Ishikawa (cell line): ENCODE results near the gene ACD.

Experiments
- CEBPB ChIP-seq: IDR thresholded peaks from 2 replicates; pipeline ENCODE4 v1.6.1; 2012
- EGR1 ChIP-seq: IDR thresholded peaks from 2 replicates; pipeline ENCODE4 v1.6.1; 2012
- EP300 ChIP-seq: IDR thresholded peaks from 2 replicates; pipeline ENCODE4 v1.6.1; 2012; ENCODE audit warnings: borderline replicate concordance
- FOXM1 ChIP-seq: IDR thresholded peaks from 2 replicates; pipeline ENCODE4 v1.6.1; 2012; ENCODE audit warnings: low read depth, borderline replicate concordance
- NFIC ChIP-seq: IDR thresholded peaks from 2 replicates; pipeline ENCODE4 v1.6.1; 2012
- RAD21 ChIP-seq: IDR thresholded peaks from 2 replicates; pipeline ENCODE4 v1.6.1; 2012; ENCODE audit warnings: low read depth
- TAF1 ChIP-seq: IDR thresholded peaks from 2 replicates; pipeline ENCODE4 v1.6.1; 2012; ENCODE audit warnings: low read depth, mild to moderate bottlenecking
- TEAD4 ChIP-seq: IDR thresholded peaks from 2 replicates; pipeline ENCODE4 v1.6.1; 2012
- YY1 ChIP-seq: IDR thresholded peaks from 2 replicates; pipeline ENCODE4 v1.6.1; 2012; ENCODE audit warnings: low read depth
- TF ChIP-seq, protein P1 (sequence below): IDR thresholded peaks from 2 replicates; pipeline ENCODE4 v1.6.1; 2012; ENCODE audit warnings: low read depth, mild to moderate bottlenecking
- TF ChIP-seq, protein P2 (sequence below): IDR thresholded peaks from 2 replicates; pipeline ENCODE4 v1.6.1; 2012
- TF ChIP-seq, protein P3 (sequence below): IDR thresholded peaks from 2 replicates; pipeline ENCODE4 v1.6.1; 2012

DNA sequence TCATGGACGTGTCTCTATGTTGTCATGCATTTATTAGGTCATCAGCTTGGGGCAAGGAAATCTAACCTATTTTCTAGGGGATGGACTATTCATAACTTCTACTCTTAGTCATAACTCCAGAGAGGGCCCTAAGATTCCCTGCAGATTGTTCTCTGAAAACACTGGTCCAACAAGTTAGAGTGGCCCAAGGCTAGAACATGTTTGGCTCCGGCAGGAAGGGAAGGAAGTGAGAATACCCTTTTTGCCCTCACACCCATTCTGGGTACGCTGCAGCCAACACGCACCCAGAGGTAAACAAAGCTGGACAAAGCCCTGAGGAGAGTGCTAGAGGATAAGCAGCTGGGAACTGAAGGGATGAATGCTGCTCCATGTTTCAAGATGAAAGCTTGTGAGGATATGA is 16.5 kb upstream of the ACD start:
- TF ChIP-seq, protein P1, sequence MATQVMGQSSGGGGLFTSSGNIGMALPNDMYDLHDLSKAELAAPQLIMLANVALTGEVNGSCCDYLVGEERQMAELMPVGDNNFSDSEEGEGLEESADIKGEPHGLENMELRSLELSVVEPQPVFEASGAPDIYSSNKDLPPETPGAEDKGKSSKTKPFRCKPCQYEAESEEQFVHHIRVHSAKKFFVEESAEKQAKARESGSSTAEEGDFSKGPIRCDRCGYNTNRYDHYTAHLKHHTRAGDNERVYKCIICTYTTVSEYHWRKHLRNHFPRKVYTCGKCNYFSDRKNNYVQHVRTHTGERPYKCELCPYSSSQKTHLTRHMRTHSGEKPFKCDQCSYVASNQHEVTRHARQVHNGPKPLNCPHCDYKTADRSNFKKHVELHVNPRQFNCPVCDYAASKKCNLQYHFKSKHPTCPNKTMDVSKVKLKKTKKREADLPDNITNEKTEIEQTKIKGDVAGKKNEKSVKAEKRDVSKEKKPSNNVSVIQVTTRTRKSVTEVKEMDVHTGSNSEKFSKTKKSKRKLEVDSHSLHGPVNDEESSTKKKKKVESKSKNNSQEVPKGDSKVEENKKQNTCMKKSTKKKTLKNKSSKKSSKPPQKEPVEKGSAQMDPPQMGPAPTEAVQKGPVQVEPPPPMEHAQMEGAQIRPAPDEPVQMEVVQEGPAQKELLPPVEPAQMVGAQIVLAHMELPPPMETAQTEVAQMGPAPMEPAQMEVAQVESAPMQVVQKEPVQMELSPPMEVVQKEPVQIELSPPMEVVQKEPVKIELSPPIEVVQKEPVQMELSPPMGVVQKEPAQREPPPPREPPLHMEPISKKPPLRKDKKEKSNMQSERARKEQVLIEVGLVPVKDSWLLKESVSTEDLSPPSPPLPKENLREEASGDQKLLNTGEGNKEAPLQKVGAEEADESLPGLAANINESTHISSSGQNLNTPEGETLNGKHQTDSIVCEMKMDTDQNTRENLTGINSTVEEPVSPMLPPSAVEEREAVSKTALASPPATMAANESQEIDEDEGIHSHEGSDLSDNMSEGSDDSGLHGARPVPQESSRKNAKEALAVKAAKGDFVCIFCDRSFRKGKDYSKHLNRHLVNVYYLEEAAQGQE, result no peak
- TF ChIP-seq CEBPB (no peak), RAD21 (no peak), TAF1 (no peak), FOXM1 (no peak), YY1 (no peak), EP300 (no peak), EGR1 (no peak), NFIC (no peak), TEAD4 (no peak)
- TF ChIP-seq, protein P2, sequence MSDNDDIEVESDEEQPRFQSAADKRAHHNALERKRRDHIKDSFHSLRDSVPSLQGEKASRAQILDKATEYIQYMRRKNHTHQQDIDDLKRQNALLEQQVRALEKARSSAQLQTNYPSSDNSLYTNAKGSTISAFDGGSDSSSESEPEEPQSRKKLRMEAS, result no peak
- TF ChIP-seq, protein P3, sequence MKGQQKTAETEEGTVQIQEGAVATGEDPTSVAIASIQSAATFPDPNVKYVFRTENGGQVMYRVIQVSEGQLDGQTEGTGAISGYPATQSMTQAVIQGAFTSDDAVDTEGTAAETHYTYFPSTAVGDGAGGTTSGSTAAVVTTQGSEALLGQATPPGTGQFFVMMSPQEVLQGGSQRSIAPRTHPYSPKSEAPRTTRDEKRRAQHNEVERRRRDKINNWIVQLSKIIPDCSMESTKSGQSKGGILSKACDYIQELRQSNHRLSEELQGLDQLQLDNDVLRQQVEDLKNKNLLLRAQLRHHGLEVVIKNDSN, result no peak
